DMS153 treated with DMSO at 0.1 percent for 48 hours (cell line): ENCODE results near the gene BSCL2.
A peak's percentile ranks its signal among the peaks of the same experiment; 100 is the strongest.
"Not testable (repeated sequence)": the region's sequence is repeated elsewhere in the genome, so short reads cannot be mapped to it uniquely, and the experiment has no call there.

Experiments
- DNase-seq: peaks from one replicate; lab custom pipeline; 2025; ENCODE audit not compliant: unreplicated experiment; lab: John Stamatoyannopoulos, UW

The BSCL2 gene

DNA sequence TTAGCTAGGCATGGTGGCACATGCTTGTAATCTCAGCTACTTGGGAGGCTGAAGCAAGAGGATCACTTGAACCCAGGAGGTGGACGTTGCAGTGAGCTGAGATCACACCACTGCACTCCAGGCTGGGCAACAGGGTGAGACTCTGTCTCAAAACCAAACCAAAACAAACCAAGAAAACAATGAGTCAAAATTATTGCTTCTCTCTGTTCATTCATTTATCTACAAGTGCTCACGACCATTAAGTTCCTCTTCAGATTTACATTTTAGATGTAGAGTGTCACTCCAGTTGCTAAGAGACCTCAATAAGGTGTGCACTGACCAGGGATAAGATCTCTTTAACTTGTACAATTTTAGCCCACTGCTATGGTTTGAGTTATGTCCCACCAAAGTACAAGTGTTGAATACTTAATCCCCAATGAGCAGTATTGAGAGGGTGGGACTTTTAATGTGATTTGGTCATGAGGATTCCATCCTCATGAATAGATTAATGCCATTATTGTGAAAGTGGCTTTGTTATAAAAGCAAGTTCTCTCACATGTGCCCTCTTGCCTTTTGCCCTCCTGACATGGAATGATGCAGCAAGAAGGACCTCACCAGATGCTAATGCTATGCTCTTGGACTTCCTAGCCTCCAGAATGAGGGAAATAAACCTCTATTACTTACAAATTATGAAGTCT is 12.2 kb upstream of the BSCL2 start:
- no peak for DNase-seq

DNA sequence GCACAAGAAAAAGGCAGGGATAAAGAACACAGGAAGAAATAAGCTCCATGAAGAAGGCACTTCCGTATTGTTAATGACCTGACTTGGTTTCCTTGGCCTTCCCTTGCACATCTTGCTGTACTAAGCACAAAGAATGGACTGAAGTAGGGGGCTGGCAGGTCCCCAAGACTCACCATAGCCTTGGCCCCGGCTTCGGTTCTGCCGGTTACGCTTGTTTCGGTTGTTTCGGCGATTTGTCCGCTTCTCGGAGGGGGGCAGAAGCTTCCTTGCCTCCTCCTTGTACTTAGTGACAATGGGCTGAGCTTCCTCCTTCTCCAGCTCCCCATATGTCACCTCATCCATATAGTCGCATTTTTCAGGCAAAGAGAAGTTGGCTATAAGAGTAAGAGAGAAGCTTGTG is 9.6 kb upstream of the BSCL2 start:
- no peak for DNase-seq

DNA sequence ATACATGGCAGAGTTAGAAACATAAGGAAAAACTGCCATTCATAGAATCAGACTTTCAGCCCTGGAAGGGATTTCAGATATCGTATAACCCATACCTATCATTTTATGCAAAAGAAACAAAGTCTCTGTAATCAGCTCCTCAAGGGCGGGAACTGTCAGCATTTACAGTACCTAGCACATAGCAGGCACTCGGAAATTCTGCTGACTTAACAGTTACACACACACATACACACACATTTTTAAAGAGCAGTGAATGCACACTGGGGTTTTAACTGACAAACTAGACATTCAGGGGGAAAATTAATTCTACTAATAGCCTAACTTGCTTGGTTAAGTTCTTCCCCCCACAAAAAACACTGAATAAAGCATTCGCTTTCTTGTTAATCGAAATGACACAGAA is 9.0 kb upstream of the BSCL2 start:
- no peak for DNase-seq

DNA sequence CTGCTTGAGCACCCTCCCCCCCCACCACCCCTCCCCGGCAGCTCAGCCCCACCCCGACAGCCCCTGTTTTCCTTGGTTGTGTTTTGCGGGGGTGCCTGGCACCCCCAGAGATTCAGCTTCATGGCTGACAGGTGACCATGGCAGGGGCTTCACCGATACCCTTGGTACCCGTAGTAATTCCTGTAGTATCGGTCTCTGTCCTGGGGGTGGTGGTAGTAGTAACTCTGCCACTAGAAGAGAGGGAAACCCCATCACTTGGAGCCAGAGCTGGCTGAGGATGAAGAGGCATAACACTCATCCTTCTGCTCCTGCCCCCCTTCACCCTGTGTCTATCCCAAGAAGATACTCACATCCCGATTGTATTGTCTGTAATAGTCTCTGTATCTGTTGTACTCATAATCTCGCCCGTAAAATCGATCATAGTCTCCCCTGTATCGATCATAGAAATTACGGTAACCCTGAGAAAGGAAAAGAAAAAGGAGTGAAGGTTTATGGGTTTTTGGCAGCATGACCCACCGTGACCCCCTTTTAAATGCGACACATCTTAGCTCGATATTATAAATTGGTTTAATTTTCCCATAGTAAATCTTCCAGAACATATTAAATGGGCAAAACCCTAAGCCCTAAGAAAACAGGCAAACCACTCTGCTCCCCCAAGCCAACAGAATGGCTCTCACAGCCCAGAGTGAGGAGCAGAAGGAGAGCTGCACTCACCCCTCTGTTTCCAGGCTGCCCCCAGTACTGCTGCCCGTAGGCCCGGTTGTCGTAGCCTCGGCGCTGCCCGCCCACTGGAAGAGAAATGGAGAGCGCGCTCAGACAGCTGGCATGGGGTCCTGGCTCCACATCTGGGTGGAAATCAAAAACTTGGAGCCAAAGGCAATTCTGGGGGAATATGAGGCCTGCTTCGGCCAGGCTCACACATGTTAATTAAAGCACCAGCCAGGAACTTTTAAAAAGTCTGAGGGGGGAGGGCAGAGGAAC is 8.2 kb upstream of the BSCL2 start:
- DNase-seq, result no peak

DNA sequence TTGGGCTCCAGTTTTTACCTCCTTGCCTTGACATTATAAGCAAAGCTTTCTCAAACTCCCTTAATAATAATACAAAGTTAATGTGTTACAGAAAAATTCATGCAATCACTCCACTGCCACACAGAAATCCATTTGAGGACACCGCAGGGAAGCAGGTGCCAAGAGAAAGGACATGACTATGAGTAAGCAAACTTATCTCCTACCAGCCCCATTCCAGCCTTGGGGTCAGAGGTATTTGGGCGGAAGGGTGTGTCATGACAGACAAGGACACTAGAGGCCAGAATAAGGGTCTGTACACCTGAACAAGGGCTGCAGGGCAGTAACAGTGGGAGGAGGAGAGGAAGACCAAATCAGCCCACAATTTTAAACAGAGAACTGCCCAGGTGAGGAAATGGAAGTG is 6.1 kb upstream of the BSCL2 start:
- no peak for DNase-seq

DNA sequence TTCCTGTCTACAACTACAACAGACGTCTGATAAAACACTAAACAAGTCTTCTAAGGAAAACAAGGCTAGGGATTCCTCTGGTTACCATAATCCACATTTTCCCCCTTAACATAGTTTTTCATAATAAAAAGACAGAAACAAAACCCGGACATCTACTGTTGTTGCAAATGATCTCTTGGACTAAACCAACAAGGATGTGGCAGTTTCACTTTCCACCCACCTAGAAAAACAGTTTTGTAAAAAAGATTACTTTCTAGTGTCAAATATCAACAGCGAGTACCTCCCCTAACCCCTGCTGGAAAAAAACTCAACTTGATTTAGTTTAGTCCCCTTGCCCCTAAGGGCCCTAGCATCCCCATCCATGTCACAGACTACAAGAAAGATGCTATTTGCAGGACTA is 5.6 kb upstream of the BSCL2 start:
- no peak for DNase-seq

DNA sequence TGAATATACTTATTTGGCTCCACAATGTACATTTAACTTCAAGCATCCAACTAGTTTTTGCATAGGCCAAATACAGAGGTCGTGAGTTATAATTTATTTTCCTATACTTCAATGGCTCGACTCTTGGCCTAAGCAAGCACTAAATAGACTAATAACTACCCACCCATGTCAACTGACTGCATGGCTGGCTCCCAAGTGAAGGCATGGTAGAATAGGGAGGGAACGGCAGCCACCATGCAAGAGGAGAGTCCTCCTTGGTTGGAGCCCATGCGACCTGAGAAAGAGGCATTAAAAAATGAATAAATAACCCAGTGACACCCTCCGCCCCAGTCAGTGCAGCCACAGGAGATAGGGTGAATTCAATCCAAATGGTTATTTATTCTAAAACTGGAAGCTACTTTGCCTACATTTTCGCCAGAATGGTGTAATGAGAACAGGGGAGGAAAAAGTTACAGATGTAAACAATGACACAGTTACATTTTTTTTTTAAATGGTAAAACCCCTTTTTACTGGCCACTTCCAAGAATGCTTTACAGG is 5.1 kb upstream of the BSCL2 start:
- no peak for DNase-seq

DNA sequence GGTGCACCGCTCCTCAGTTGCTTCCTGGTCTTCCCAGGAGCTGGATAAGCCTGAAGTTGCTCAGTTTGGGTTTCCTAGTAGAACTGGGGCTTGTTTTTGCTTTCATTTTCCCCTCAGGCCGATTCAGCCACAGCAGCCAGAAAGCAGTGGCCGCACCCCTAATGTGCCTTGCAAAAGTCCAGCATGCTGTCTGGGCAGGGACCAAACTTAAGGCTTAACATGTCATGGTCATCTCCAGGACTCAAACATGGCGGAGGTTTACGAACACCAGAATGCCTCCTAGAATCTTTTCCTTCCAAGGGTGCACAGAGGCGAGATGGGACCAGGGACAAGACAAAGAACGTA is 2.7 kb upstream of the BSCL2 start:
- DNase-seq, result no peak

DNA sequence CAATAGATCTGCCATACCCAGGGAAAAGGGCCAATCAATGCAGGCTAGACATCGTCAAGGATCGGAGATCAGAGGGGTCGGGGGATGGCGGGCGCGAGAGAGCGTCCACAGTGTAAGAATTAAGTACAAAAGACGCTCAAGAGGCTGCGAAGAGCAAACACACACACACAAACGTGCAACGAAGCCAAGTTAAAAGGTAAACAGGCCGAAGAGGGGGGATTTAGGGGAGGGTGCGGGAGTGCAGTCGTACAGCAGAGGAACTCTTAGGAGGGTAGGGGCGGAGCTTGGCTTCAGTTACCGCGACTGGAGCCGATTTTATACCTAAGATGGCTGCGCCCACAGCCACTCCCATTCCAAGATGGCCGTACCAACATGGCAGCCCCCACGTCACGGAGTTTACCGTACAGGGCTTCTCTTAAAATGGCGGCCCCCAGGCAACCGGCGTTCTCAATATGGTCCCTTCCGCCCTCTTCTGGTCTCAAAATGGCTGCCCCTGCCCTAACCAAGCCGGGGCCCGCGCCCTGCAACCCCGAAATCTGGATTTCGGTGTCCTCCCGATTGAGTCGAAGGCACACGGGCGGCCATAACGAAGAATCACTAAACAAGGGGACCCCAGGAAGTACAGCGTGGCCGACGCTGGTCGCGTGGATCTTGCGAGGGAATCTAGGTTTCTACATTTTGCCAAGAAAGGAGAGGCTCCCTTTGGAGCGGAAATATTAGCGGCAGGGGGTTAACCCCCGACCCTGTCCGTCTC is 2.2 kb upstream of the BSCL2 start:
- peak; percentile 99 for DNase-seq

DNA sequence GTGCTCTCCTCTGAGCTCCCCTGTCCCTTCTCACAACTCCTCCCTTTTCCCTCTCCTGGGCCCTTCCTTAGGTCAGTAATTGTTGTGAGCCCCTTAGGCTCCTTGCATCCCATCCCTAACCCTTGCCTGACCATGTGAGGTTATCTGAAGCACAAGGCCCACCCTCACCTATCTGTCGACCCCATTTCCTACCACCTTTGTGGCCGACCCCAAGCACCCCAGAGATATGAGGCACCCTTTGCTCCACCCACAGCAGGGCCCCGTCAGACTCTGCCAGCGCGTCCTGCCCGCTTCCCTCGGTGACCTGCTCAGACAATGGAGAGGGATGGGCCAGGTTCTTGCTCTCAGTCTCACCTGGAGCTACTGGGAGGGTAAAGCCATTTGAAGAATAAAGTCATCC is 1.6 kb upstream of the BSCL2 start:
- peak; percentile 62 for DNase-seq

DNA sequence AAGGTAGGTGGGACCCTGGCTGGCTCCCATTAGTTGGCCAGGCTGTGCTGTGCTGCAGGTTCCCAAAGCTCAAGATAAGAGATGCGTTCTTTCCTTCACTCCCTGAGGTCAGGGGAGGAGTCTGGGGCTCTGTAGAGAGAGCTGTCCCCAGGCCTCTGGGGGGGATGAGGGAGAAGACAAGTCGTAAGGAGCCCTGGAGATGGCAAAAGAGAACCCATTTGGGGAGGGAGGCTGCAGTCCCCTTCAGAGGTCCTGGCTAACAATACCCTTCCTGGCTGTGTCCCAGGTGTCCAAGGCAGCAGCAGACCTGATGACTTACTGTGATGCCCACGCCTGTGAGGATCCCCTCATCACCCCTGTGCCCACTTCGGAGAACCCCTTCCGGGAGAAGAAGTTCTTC is 1.2 kb upstream of the BSCL2 start:
- DNase-seq, result no peak

DNA sequence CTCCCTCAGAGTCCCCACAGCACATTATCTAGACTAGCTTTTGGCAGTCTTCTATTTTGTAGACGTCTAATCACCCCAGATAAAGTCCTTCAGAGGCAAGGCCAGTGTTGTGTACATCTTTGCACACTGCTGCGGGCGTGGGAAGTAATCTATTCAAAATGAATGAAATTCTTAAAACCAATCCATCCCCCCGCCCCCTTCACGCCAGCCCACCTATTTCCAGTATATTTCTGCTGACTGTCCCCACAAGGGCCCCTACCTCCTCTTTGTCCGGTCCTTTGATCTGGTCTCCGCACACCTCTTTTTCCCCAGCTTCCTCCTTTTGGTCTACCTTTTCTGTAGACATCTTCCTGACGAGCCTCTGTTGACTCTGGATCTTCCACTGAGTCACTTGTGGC is 375 bp downstream of the BSCL2 start:
- no peak for DNase-seq

DNA sequence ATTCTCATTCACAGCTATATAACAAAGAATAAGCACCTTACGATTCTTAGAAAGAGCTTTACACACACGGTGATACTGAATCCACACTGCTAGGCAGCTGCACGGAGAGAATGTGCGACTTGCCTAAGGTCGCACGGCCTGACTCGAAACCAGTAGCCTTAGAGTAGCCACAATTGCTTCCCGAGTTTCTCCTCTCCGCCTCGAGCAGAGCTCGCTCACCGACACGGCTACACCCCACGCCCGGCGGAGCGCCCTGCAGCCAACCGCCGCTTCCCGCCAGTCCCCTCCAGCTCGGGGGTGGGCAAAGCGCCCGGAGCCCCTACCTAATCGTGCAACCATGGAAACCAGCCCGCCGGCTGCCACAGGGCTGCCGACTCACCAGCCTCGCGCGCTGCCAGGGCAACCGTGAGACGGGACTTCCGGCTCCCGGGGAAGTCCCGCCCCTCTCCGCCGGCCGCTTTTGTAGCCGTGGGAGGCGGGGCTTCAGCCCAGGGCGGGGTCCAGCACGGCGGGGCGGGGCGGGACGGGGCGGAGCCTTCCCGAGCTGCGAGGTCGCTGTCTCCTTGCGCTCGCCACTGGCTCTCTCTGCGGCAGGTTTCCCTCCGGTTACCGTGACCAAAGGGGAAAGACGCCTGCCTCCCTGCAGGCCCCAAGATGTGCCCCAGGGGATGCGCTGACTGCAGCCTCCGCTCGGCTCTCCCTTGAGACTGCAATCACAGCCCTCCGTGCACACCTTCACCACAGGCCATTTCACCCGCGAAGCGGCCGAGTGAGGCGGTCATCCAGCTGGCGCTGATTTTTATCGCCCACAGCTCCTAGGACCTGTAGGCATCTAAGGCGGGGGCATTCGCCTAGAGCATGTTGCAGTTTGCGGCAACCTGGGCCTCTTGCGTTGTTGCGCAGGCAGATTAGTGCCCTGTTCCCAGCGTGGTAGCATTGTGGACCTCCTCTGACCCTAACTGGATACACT is 1.1 kb downstream of the BSCL2 start:
- DNase-seq, result peak; percentile 88

DNA sequence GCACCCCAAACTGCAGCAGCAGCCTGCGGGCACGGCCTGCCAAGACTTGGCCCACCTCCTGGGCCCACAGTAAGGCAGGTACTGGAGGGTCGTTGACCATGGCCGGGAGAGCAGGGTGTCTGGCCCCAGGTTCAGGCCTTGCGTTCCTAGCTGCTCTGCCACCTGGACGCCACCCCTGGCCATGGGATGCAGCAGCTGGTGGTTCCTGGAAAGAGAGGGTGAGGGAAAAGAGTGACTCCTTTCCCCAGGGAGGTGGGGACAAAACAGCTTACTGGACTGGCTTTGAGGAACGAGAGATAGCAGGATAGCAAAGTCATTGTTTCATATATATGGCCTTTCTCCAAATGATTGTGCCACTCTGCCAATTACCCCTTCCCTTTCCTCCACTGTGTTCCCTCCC is 1.8 kb downstream of the BSCL2 start:
- no peak for DNase-seq

DNA sequence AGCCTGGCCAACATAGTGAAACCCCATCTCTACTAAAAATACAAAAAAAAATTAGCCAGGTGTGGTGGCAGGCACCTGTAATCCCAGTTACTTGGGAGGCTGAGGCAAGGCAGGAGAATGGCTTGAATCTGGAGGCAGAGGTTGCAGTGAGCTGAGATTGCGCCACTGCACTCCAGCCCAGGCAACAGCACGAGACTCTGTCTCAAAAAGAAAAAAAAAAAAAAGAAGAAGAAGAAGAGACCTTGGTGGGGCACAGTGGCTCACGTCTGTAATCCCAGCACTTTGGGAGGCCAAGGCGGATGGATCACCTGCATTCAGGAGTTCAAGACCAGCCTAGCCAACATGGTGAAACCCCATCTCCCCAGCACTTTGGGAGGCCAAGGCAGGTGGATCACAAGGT is 3.3 kb downstream of the BSCL2 start:
- not testable (repeated sequence) for DNase-seq

DNA sequence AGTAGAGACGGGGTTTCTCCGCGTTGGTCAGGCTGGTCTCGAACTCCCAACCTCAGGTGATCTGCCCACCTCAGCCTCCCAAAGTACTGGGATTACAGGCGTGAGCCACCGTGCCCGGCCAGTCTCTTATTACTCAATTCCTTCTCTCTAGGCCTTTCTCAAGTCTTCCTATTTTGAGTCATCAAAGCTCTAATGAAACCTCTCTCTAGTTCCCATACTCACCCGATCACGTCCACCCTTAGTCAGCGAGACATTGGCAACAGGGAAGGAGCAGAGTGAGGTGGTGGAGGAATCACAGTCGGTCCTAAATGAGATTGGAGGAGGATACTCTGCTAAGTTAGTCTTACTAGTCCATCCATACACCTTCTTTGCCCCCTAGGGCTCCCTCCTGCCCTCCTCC is 5.0 kb downstream of the BSCL2 start:
- no peak for DNase-seq

DNA sequence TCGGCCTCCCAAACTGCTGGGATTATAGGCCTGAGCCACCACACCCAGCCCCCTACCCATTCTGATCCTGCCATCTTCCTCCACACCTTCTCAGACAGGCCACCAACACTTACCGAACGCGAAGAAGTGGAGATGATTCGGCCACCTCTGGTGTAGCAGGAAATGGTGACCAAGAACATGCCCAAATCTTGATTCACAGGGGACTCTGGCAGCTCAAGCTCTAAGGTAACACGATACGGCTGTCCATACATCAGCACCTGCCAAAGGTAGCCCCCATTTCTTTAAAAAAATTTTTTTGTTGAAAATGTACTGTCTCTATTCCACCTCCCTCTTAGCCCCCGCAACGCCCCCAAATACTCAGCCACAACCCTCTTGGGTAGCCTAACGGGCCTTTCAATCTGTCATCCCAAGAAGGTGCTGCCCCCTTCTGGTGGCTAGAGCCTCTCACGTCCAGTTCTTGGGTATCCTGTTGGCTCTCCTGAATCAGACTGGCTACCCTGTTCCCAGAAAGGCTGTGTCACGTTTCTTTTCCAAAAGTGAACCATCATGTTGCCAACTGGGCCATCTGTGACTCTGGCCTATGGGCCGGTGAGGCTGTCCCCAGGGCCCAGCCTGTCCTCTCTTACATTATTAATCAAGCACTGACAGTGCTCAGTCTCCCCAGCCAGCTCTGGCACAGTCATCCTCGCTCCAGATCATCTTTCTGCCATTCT is 12.6 kb downstream of the BSCL2 start:
- peak; percentile 44 for DNase-seq

DNA sequence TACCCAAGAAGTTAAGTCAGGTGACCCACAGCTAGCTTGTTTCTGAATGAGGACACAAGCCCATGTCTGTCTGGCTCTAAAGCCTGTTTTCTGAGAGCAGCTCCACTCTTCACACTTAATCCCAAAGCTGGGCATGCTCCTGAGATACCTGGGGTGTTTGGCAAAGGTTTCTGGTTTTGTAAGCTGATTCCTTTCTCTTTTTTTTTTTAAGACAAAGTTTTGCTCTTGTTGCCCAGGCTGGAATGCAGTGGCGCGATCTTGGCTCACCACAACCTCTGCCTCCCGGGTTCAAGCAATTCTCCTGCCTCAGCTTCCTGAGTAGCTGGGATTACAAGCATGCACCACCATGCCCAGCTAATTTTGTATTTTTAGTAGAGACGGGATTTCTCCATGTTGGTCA is 13.6 kb downstream of the BSCL2 start:
- DNase-seq, result not testable (repeated sequence)

DNA sequence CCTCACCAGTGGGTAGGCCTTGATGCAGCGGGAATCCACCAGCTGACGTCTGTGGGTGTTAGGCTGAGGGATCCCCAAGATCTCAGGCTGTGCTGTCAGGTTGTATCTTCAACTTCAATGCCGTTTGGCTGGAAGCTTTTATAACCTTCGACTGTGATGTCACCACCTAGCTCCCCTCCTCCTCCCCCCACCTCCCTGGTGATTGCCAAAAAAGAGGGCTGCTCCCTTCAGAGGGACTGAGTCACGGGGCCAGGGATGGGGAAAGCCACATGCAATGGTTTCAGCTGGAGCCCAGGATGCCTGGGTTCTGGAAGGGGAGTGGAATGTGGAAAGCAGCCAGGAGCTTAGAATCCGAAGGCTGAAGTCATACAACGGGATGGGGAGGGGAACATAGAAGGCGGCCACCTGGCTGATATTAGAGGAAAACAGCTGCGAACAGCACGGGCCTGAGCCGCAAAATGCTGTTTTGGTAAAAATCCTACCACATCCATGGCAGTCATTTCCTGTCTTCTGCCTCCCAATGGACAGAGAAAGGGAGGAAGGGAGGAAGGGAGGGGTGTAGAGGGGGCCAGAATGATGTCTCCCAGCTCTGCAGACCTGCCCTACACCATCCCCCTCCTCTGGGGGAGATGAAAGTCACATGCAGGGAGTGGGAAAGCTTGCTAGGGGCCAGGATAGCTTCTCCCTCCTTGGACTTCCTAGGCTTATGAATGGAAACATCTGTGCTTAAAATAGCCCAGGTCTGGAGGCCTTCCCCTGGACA is 17.6 kb downstream of the BSCL2 start, which contains the start of gene LRRN4CL:
TSS of gene LRRN4CL (minus strand) at position 110 of the 763 bp plus-strand sequence. CDS start 1,022 bp downstream, outside the sequence.
- DNase-seq, result no peak
